Stimulated activated CD8-positive, alpha-beta memory T cell treated with anti-CD3 and anti-CD28 coated beads, Interleukin-4, amount 100 ng/mL, for 24 hours (primary cell): ENCODE measurements around the gene GPSM1.

Experiments
- DNase-seq: peaks from one replicate; pipeline ENCODE4 v3.0.0-alpha.2; 2020; ENCODE audit warnings: low read depth

Gene GPSM1

GRCh38 chr9:136304456-136304855, 22.9 kb upstream of the GPSM1 start:
- no peak for DNase-seq

DNA sequence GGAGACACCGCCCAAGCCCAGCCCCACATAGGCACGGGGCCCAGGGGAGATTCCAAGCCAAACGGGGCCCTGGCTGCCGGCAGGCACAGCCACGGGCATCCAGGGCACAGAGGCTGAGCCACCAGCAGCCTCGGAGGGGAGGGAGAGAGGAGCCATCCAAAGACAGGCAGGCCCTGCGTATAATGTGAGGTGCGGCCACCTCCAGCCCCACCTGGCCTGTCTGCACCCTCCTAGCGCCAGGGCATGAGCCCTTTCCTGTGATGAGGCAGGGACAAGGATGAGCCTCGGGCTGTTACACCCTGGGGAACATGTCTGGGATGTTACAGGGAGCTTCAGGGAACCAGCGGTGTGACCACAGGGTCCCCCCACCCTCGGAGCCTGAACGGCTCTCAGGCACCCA, 22.4 kb upstream of the GPSM1 start:
- DNase-seq: no peak

DNA sequence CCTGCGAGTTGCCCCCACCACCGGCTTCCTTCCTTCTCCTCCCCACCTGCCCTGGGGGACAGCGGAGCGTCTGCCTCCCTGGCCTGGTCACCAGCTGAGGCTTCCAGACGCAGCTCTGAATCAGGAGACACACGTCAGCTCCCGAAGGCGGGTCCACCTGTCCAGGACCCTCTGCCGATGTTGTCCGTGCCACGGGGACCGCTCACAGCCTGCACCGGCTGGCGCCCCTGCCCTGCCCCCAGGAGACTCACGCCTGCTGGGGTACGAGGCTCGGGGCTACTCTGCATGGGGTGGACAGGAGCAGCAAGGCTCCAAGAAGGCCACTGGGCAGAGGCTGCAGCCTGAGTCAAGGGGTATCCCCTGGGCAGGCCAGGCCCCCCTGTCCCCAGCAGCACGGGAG, 21.5 kb upstream of the GPSM1 start:
- DNase-seq: no peak

GRCh38 chr9:136306211-136307208, 20.8 kb upstream of the GPSM1 start:
- DNase-seq: no peak

DNA sequence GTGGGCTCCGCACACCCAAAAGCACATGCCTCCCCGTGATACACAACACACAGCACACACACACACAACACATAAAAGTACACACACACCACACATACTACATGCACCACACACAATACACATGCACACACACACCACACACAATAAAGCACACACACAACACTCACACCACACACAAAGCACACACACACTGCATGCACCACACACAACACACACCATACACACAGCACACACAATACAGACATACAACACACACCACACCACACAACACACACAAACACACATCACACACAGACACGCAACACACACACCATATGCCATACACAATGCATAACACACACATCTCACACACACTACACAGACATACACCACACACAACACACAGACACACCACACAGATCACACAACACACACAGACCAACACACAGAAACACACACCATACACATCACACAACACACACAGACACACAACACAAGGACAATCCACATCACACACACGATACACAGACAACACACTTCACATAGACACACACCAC, 20.1 kb upstream of the GPSM1 start:
- DNase-seq: no peak

GRCh38 chr9:136308006-136308701, 19.2 kb upstream of the GPSM1 start:
- DNase-seq: no peak

- no peak for DNase-seq
Observed at GRCh38 chr9:136308702-136309053, 18.7 kb upstream of the GPSM1 start.

GRCh38 chr9:136309101-136309801, 18.1 kb upstream of the GPSM1 start:
- no peak for DNase-seq

DNA sequence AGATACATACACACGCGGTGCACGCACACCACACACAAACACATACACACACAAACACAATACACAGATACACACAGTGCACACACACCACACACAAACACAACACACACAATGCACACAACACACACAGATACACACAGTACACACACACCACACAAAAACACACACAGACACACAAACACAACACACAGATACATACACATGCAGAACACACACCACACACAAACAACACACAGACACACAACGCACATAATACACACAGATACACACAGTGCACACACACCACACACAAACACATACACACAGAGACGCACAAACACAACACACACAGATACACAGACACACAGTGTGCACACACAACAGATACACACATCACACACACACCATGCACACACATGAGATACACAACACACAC, 17.5 kb upstream of the GPSM1 start:
- no peak for DNase-seq

- no peak for DNase-seq
Observed at GRCh38 chr9:136310273-136311030, 16.9 kb upstream of the GPSM1 start.

GRCh38 chr9:136311051-136312008, 16.0 kb upstream of the GPSM1 start:
- no peak for DNase-seq

GRCh38 chr9:136312009-136312375, 15.3 kb upstream of the GPSM1 start:
- no peak for DNase-seq

- peak; percentile 30 for DNase-seq
Observed at GRCh38 chr9:136312436-136312835, 14.9 kb upstream of the GPSM1 start.

- DNase-seq: no peak
Observed at GRCh38 chr9:136313111-136314055, 14.0 kb upstream of the GPSM1 start.

DNA sequence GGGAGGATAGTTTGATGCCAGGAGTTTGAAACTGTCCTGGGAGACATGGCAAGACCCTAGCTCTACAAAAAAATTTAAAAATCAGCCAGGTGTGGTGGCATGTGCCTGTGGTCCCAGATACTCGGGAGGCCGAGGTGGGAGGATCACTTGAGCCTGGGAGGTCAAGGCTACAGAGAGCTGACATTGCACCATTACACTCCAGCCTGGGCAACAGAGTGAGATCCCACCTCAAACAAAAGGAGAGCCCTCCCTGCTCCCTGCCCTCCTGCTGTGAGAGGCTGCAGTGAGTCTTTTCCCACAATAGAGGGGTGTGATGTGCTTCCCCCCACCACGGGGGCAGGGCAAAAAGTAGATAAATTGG, 13.3 kb upstream of the GPSM1 start:
- no peak for DNase-seq

DNA sequence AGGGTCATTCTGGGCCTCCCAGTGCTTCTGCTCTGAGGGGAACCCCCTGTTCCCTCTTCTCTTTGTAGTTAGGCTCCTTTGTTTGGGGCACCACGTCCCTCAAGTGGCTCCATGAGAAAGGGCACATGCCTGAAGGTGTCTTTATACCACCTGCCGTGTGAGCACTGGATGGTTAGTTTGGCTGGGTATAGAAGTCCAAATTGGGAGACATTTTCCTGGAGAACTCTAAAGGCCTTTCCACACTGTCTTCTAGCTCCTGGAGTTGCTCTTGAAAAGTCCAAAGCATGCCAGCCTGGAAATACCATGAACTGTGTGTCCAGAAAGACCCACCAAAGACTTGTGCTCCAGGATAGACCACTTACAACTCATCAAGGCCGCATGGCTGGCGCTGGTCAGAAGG, 12.4 kb upstream of the GPSM1 start:
- no peak for DNase-seq

DNA sequence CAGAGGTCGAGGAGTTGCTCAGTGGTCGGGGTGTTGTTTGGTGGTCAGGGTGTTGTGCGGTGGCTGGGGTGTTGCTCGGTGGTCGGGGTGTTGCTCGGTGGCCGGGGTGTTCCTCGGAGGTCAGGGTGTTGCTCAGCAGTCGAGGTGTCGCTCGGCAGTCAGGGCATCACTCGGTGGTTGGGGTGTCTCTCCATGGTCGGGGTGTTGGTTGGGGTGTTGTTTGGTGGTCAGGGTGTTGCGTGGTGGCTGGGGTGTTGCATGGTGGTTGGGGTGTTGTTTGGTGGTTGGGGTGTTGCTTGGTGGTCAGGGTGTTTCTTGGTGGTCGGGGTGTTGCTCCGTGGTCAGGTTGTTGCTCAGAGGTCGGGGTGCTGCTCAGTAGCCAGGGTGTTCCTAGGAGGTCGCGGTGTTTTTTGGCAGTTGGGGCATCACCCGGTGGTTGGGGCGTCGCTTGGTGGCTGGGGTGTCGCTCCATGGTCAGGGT, 11.0 kb upstream of the GPSM1 start:
- peak; percentile 27 for DNase-seq

- DNase-seq: no peak
Observed at GRCh38 chr9:136316896-136317676, 10.3 kb upstream of the GPSM1 start.

- no peak for DNase-seq
Observed at GRCh38 chr9:136317695-136318094, 9.6 kb upstream of the GPSM1 start.
